IMR-90 (cell line): Measurements from ENCODE around the gene SRPK3. TPM values are rescaled to one million over a fixed set of nuclear protein-coding genes. Genes with fewer than 3 reads are reported as not detected.

ENCODE experiments used
- ATAC-seq: fragments of 200-7000 bp; cut with Tn5 transposase; 2 replicates; pipeline ENCODE4 v1.9.1; 2020; ENCODE audit warnings: low read depth, mild to moderate bottlenecking, moderate library complexity
- BruUV-seq: library from RNA; stranded (reverse); fragments of 400-500 nt; replicated peaks from 2 replicates; lab custom pipeline; 2021; lab: Mats Ljungman, UMichigan
- CTCF ChIA-PET: fragments of 300-600 bp; formaldehyde crosslinking; extraction: SDS; loops from one replicate; lab custom pipeline; 2021; ENCODE audit warnings: antibody characterized with exemption; lab: Yijun Ruan, JAX
- POLR2A ChIA-PET: fragments of 300-600 bp; sonication (Branson Sonifier 250); formaldehyde crosslinking; loops from one replicate; lab custom pipeline; 2022; ENCODE audit warnings: antibody characterized with exemption; ENCODE audit not compliant: unreplicated experiment; lab: Charles Lee
- DNase-seq: peaks from one replicate; pipeline ENCODE4 v3.0.0; 2013
- H2AFZ ChIP-seq: replicated peaks from 2 replicates; pipeline ENCODE3; 2013; ENCODE audit warnings: low read length, mild to moderate bottlenecking; ENCODE audit not compliant: poor library complexity
- H2AK5ac ChIP-seq: 2 replicates; pipeline ENCODE4 v1.6.1; 2013; ENCODE audit warnings: low read depth, low read length, inconsistent platforms
- H2AK9ac ChIP-seq: replicated peaks from 2 replicates; pipeline ENCODE3; 2013; ENCODE audit warnings: mild to moderate bottlenecking, low read depth, low read length, moderate library complexity; ENCODE audit not compliant: poor library complexity
- H2BK120ac ChIP-seq: 2 replicates; pipeline ENCODE4 v1.6.1; 2013; ENCODE audit warnings: low read depth, low read length, inconsistent platforms
- H2BK15ac ChIP-seq: 3 replicates; pipeline ENCODE4 v1.6.1; 2013; ENCODE audit warnings: low read depth, low read length, inconsistent platforms
- H2BK20ac ChIP-seq: 2 replicates; pipeline ENCODE4 v1.6.1; 2013; ENCODE audit warnings: low read depth, mild to moderate bottlenecking, inconsistent platforms, low read length, moderate library complexity
- H2BK5ac ChIP-seq: 2 replicates; pipeline ENCODE4 v1.6.1; 2013; ENCODE audit warnings: mild to moderate bottlenecking, low read depth, low read length, inconsistent platforms; ENCODE audit not compliant: poor library complexity, severe bottlenecking
- H3K14ac ChIP-seq: replicated peaks from 2 replicates; pipeline ENCODE4 v1.6.1; 2013; ENCODE audit warnings: low read depth, low read length, inconsistent platforms
- H3K18ac ChIP-seq: 2 replicates; pipeline ENCODE4 v1.6.1; 2013; ENCODE audit warnings: low read depth, low read length, control low read depth
- H3K23ac ChIP-seq: 2 replicates; pipeline ENCODE4 v1.6.1; 2013; ENCODE audit warnings: low read depth, low read length, inconsistent platforms
- H3K27ac ChIP-seq: 2 replicates; pipeline ENCODE4 v1.5.1; 2013; ENCODE audit warnings: mild to moderate bottlenecking, control low read depth, low read length; ENCODE audit not compliant: insufficient read depth
- H3K27me3 ChIP-seq: 2 replicates; pipeline ENCODE4 v1.6.1; 2013; ENCODE audit warnings: low read length; ENCODE audit not compliant: control insufficient read depth, insufficient read depth
- H3K36me3 ChIP-seq: 2 replicates; pipeline ENCODE4 v1.6.1; 2013; ENCODE audit warnings: low read length, mixed read lengths; ENCODE audit not compliant: control insufficient read depth, insufficient read depth
- H3K4ac ChIP-seq: 2 replicates; pipeline ENCODE4 v1.6.1; 2013; ENCODE audit warnings: low read depth, low read length, inconsistent platforms
- H3K4me1 ChIP-seq: 2 replicates; pipeline ENCODE4 v1.6.1; 2013; ENCODE audit warnings: low read length, mixed read lengths; ENCODE audit not compliant: control insufficient read depth, insufficient read depth
- H3K4me2 ChIP-seq: 2 replicates; pipeline ENCODE4 v1.6.1; 2013; ENCODE audit warnings: low read depth, mild to moderate bottlenecking, control low read depth, low read length, moderate library complexity
- H3K4me3 ChIP-seq: 2 replicates; pipeline ENCODE4 v1.5.1; 2013; ENCODE audit warnings: low read depth, mild to moderate bottlenecking, control low read depth, low read length, moderate library complexity; ENCODE audit not compliant: insufficient read depth
- H3K56ac ChIP-seq: 2 replicates; pipeline ENCODE4 v1.6.1; 2013; ENCODE audit warnings: low read length, inconsistent platforms; ENCODE audit not compliant: insufficient read depth; ENCODE audit errors: extremely low read depth
- H3K79me1 ChIP-seq, 2 experiments: 2 replicates each; pipeline ENCODE4 v1.6.1; 2013; ENCODE audit warnings: low read length in 2 of 2, inconsistent platforms in 1 of 2, low read depth in 1 of 2
- H3K9ac ChIP-seq: 2 replicates; pipeline ENCODE4 v1.6.1; 2013; ENCODE audit warnings: low read depth, low read length, control low read depth
- H3K9me1 ChIP-seq: 2 replicates; pipeline ENCODE4 v1.6.1; 2013; ENCODE audit warnings: low read length, inconsistent platforms; ENCODE audit not compliant: insufficient read depth
- H3K9me3 ChIP-seq: 2 replicates; pipeline ENCODE4 v1.6.1; 2013; ENCODE audit warnings: low read length; ENCODE audit not compliant: control insufficient read depth, insufficient read depth
- H4K20me1 ChIP-seq: 2 replicates; pipeline ENCODE4 v1.6.1; 2013; ENCODE audit warnings: low read length, inconsistent platforms; ENCODE audit not compliant: insufficient read depth
- H4K5ac ChIP-seq: 2 replicates; pipeline ENCODE4 v1.6.1; 2013; ENCODE audit warnings: mild to moderate bottlenecking, low read depth, low read length, control low read depth
- H4K8ac ChIP-seq, 2 experiments: 2 replicates each; pipeline ENCODE4 v1.6.1; 2013; ENCODE audit warnings: low read depth in 2 of 2, low read length in 2 of 2, control low read depth in 1 of 2, inconsistent platforms in 1 of 2
- H4K91ac ChIP-seq: 2 replicates; pipeline ENCODE4 v1.6.1; 2013; ENCODE audit warnings: low read depth, low read length, inconsistent platforms; ENCODE audit not compliant: insufficient read depth
- BHLHE40 ChIP-seq: fragments of 150-350 bp; IDR thresholded peaks from 2 replicates; pipeline ENCODE4 v1.6.1; 2016; ENCODE audit warnings: mild to moderate bottlenecking, low read depth, low read length
- CEBPB ChIP-seq: IDR thresholded peaks from 2 replicates; pipeline ENCODE4 v1.6.1; 2012; ENCODE audit warnings: low read depth, low read length, improper control_type of control experiment
- CHD1 ChIP-seq: IDR thresholded peaks from 2 replicates; pipeline ENCODE4 v1.6.1; 2012; ENCODE audit warnings: low read depth, low read length, improper control_type of control experiment
- CTCF ChIP-seq: conservative IDR thresholded peaks from 2 replicates; pipeline ENCODE4 v1.5.1; 2012; ENCODE audit warnings: mild to moderate bottlenecking, low read depth, low read length, improper control_type of control experiment
- ELK1 ChIP-seq: fragments of 150-350 bp; IDR thresholded peaks from 2 replicates; pipeline ENCODE4 v1.6.1; 2016; ENCODE audit warnings: low read depth, mild to moderate bottlenecking, low read length, moderate library complexity, borderline replicate concordance
- FOS ChIP-seq: fragments of 150-350 bp; IDR thresholded peaks from 2 replicates; pipeline ENCODE4 v1.6.1; 2016; ENCODE audit warnings: low read depth, low read length
- MAFK ChIP-seq: IDR thresholded peaks from 2 replicates; pipeline ENCODE4 v1.6.1; 2012; ENCODE audit warnings: low read depth, low read length, improper control_type of control experiment
- MAZ ChIP-seq: IDR thresholded peaks from 2 replicates; pipeline ENCODE4 v1.6.1; 2012; ENCODE audit warnings: low read depth, mild to moderate bottlenecking, low read length, improper control_type of control experiment, moderate library complexity, borderline replicate concordance
- MXI1 ChIP-seq: IDR thresholded peaks from 2 replicates; pipeline ENCODE4 v1.6.1; 2012; ENCODE audit warnings: low read depth, mild to moderate bottlenecking, low read length, moderate library complexity, borderline replicate concordance
- NFE2L2 ChIP-seq: fragments of 150-350 bp; IDR thresholded peaks from 2 replicates; pipeline ENCODE4 v1.6.1; 2016; ENCODE audit warnings: low read depth, mild to moderate bottlenecking, low read length
- POLR2A ChIP-seq: IDR thresholded peaks from 2 replicates; pipeline ENCODE4 v1.6.1; 2012; ENCODE audit warnings: mild to moderate bottlenecking, low read depth, low read length
- RAD21 ChIP-seq: IDR thresholded peaks from 2 replicates; pipeline ENCODE4 v1.6.1; 2012; ENCODE audit warnings: low read length, improper control_type of control experiment
- RCOR1 ChIP-seq: IDR thresholded peaks from 2 replicates; pipeline ENCODE4 v1.6.1; 2012; ENCODE audit warnings: mild to moderate bottlenecking, low read length, improper control_type of control experiment; ENCODE audit not compliant: insufficient replicate concordance
- RFX5 ChIP-seq: IDR thresholded peaks from 2 replicates; pipeline ENCODE4 v1.8.0; 2012; ENCODE audit warnings: low read depth, mild to moderate bottlenecking, low read length, moderate library complexity
- SMC3 ChIP-seq: fragments of 150-350 bp; IDR thresholded peaks from 2 replicates; pipeline ENCODE4 v1.6.1; 2016; ENCODE audit warnings: low read depth, mild to moderate bottlenecking, antibody characterized with exemption, low read length, moderate library complexity
- WGBS, 2 experiments: methylation state at CpG; one replicate each; pipeline versions ENCODE4 v1.1.5 to v1.1.7; 2013; ENCODE audit warnings: missing lambda C conversion rate in 2 of 2; ENCODE audit not compliant: insufficient read length in 1 of 2; ENCODE audit errors: extremely low coverage in 2 of 2; 5-methylcytosine and 5-hydroxymethylcytosine counted together
- dilution Hi-C: fragments of 300-500 bp; cut with HindIII; formaldehyde crosslinking; loops from one replicate; pipeline ENCODE4 v1.14.3; 2018; ENCODE audit warnings: low sequenced_read_pairs; ENCODE audit not compliant: unreplicated experiment
- in situ Hi-C: fragments of 300-500 bp; cut with MboI; formaldehyde crosslinking; loops from 3 replicates; pipeline ENCODE4 v1.14.3; 2019; ENCODE audit warnings: low sequenced_read_pairs, inconsistent platforms, mixed read lengths
- intact Hi-C: fragments of 100-400 bp; cut with micrococcal nuclease; formaldehyde crosslinking; loops from 2 replicates; pipeline ENCODE4 v1.10.0; 2022
- polyA plus RNA-seq, 3 experiments: library from polyadenylated mRNA; depleted of rRNA; stranded (reverse); fragments of >200 nt; gene quantifications; 2 replicates each; pipeline ENCODE4 v1.2.3, GENCODE V29; 2012; ENCODE audit warnings: low replicate concordance in 1 of 3
- total RNA-seq: library from RNA; depleted of rRNA; stranded (reverse); fragments of >200 nt; gene quantifications from 2 replicates; pipeline ENCODE4 v1.2.3, GENCODE V29; 2012
- TF ChIP-seq, protein P1 (sequence below): fragments of 150-350 bp; IDR thresholded peaks from 2 replicates; pipeline ENCODE4 v1.6.1; 2017; ENCODE audit warnings: mild to moderate bottlenecking, antibody characterized with exemption, low read length, low read depth

Gene SRPK3
- total and polyA plus RNA-seq, 2 of the 4 experiments (the other 2 are of a cell fraction), result 0.36 to 0.70 TPM

GRCh38 chrX:153733651-153734240 is 47.1 kb upstream of the SRPK3 start:
- Histone ChIP-seq H3K27ac (no peak overlapping the region), H3K9me3 (no peaks in the 10 kb centered on the region; the same call in 1 of the 2 replicates), H3K9me1 (no peaks in the 10 kb centered on the region), H3K23ac (no peak overlapping the region), H4K91ac (no peak overlapping the region), H2AK9ac (no peak overlapping the region), H3K4ac (no peak overlapping the region), H2BK120ac (no peak overlapping the region), H2BK5ac (no peak overlapping the region), H2AFZ (no peak overlapping the region), H3K14ac (no peak overlapping the region), H4K8ac (no peak overlapping the region), H3K18ac (no peak overlapping the region), H4K20me1 (no peaks in the 10 kb centered on the region), H2AK5ac (no peak overlapping the region), H3K4me3 (no peak overlapping the region), H2BK15ac (no peak overlapping the region), H3K4me1 (no peaks in the 10 kb centered on the region), H2BK20ac (no peak overlapping the region), H3K4me2 (no peak overlapping the region), H4K5ac (no peak overlapping the region), H3K56ac (no peak overlapping the region), H3K79me1 (no peaks in the 10 kb centered on the region), H3K9ac (no peak overlapping the region), H3K27me3 (no peaks in the 10 kb centered on the region), H3K36me3 (peaks cover 11% of the 10 kb centered on the region; the same call in 1 of the 2 replicates)
- POLR2A ChIA-PET, result no interaction called here
- in situ Hi-C loops, result no loop called here
- intact Hi-C loops, result no loop called here
- no TSS peak for BruUV-seq
- TF ChIP-seq CEBPB, result no peak
- TF ChIP-seq MAFK, result no peak
- no peak for TF ChIP-seq RCOR1
- no peak for TF ChIP-seq NFE2L2
- no peak for TF ChIP-seq RAD21
- no peak for TF ChIP-seq ELK1
- TF ChIP-seq MXI1, result no peak
- no peak for TF ChIP-seq POLR2A
- no peak for TF ChIP-seq BHLHE40
- no peak for TF ChIP-seq RFX5
- TF ChIP-seq SMC3, result no peak
- no peak for TF ChIP-seq CTCF
- no peak for TF ChIP-seq MAZ
- TF ChIP-seq, protein P1, sequence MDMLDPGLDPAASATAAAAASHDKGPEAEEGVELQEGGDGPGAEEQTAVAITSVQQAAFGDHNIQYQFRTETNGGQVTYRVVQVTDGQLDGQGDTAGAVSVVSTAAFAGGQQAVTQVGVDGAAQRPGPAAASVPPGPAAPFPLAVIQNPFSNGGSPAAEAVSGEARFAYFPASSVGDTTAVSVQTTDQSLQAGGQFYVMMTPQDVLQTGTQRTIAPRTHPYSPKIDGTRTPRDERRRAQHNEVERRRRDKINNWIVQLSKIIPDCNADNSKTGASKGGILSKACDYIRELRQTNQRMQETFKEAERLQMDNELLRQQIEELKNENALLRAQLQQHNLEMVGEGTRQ, result no peak
- TF ChIP-seq CHD1, result no peak
- TF ChIP-seq FOS, result no peak
- CTCF ChIA-PET, result interaction anchor here (1.2 kb wide), 1 partner anchor 12 kb away, joined by 5 read pairs; no protein-coding TSS in a partner anchor
- DNase-seq (no peak), ATAC-seq (no peak)
- dilution Hi-C loops, result no loop called here
- WGBS, 2 experiments, result 79% methylated on average over 4 of the region's 15 CpGs; no CpG with 5 or more reads in 1 of the 2 experiments
